ENCODE results near the gene SLC22A23.

Gene SLC22A23

GRCh38 chr6:3419624-3420272 is 37.1 kb downstream of the SLC22A23 start:
- peak; percentile 17 for DNase-seq

DNA sequence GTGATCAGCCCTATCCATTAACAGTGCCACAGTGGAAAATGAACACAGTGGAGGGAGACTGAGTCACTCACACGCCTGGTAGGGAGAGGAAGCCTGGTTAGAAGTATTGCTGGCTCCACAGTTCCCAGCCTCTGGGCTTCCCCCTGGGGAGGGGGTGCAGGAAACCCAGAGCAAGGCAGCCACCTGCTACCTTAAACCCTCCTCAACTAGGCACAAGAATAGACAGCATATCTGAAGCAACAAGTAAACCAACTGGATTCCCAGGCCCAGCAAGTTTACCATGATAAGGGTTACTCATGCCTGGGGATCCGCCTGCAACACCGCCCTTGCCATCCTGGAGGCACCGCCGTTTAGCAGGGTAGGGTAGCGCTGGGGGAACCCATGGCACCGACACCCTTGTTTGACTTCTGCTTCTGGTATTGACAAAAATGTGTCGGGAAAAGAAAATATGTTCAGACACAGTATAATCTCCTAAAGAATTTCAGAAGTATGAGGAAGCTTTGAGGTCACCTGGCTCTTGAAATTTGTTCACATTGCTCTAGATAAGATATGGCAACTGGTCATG is 38.3 kb downstream of the SLC22A23 start:
- no peak for DNase-seq

DNA sequence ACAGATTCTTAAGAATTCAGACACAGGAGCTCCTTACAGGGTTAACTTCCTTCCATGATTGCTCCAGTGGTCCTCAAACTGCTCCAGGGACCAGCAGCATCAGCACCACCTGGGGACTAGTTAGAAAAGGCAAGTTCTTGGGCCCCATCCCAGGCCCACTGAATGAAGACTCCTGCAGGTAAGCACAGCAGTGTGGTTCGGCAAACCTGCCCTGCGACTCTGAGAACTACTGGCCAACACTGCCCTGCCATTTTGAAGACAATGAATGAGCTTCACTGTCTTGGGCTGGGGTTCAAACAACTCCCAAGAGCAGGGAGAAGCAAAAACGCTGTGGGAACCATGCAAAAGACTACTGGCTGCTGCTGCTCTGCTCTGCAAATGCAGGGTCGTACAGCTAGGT is 39.4 kb downstream of the SLC22A23 start:
- DNase-seq = no peak

GRCh38 chr6:3415490-3415889 is 41.4 kb downstream of the SLC22A23 start:
- no peak for DNase-seq

DNA sequence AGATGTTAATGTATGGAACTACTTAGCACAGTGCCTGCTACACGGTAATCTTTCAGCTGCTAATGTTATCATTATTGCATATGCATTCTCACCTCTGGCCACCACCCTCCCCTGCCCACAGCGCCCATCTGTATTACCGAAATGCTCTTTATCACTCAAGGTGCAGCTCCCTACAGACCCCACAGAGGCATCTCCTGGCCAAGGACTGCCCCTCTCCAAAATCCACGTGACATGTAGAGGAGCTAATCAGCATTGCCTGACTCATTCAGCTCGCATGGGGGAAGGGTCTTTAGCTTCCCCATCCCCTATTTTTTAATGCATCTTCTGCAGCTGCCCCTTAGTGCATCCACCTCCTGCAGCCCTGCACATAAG is 41.8 kb downstream of the SLC22A23 start:
- no peak for DNase-seq

- DNase-seq = peak; percentile 37
Observed at GRCh38 chr6:3414327-3415081, 42.3 kb downstream of the SLC22A23 start.

DNA sequence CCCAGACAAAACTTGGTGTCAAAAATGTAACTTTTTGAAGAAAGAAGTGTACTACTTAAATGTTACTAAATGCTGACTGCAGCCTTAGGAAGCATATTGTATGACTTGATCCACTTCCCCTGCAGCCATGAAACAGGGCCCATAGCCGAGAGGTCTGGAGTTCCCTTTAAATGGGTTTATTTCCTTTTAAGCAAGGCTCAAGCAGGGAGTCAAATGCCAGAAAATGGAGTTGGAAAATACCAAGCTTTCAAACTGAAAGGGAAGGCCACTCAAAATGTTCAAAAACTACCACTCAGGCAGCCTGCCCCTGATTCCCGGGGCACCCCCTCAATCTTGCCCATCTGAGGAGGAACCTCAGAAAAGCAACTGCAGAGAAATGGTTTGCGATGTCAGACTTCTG is 43.3 kb downstream of the SLC22A23 start:
- no peak for DNase-seq

GRCh38 chr6:3412779-3413500 is 43.9 kb downstream of the SLC22A23 start:
- no peak for DNase-seq

- no peak for DNase-seq
Observed at GRCh38 chr6:3411967-3412778, 44.7 kb downstream of the SLC22A23 start.

- peak; percentile 63 for DNase-seq
Observed at GRCh38 chr6:3410385-3411360, 46.2 kb downstream of the SLC22A23 start.

- no peak for DNase-seq
Observed at GRCh38 chr6:3409699-3410384, 47.0 kb downstream of the SLC22A23 start.

GRCh38 chr6:3408665-3409064 is 48.2 kb downstream of the SLC22A23 start:
- no peak for DNase-seq

DNA sequence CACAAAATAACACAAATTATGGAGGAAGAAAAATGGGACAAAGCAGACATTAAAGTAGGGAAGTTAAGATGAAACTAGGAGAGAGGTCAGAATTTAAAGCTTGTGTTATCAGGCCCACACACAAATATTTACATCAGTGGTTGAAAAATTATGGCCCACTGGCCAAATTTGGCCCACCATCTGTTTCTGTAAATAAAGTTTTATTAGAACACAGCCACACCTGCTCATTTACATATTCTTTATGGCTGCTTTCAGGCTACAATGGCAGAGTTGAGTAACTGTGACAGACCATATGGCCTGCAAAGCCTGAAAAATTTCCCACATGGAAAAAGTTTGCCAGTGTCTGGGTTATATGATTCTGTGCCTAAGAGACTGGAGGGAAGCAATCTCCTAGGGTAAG is 49.0 kb downstream of the SLC22A23 start:
- no peak for DNase-seq

DNA sequence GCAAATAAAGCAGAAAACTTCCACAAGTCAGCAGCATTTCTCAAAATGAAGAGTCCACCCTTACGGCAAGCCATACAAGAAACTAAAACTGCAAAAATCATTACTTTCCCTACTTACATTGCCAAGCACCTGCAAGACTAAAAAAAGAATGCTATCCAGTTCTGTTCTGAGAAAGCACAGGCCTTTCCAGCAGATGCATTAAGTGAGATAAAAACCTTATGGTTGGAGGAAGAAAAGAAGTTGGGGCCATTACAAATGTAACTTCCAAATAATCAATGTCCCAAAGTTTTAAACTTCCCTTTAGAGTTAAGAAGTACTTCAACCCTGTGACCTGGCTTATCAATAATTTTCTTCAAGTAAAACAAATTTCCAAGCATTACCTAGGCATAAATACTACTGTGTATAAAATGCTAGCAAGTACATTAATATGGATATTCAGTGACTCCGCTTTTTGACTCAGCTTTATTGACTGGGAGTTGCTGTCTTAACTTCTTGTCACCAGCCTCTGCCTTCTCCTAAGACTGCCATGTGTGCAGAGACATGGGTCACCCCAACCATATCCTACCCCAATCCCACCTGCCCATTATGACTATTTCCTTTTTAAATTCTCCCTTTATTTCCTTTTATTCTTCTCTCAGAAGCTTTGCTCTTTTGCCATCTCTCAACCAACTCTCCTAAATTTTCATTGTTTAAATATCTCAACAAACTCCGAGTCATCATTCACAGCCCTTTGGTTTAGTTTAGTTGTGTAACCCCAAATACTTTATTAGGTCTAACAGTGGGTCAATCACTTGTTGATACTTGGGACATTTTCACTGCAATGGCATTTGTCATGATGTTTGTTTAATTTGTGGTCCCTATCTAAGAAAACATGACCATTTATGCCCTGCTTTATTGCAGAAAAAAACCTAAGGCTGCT is 49.7 kb downstream of the SLC22A23 start:
- DNase-seq = no peak

DNA sequence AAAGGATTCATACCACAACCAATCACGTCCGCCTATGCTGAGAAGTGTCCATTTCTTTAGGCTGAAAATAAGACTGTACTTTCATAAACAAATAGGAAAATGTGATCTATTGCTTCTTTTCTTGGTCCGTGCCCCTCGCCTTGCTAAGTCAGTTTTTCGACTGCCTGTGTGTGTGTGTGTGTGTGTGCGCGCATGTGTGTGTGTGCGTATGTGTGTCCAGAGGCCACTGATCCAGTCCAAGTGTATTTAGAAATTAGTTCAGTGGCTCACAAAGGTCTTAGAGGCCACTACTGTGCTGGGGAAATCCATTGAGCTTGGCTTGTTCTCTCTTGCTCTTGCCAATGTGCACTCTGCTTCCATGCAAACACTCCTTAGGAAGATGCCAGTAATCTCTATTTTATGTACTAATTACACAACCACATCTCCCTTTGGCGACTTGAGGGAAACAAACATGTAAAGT is 50.5 kb downstream of the SLC22A23 start:
- no peak for DNase-seq

DNA sequence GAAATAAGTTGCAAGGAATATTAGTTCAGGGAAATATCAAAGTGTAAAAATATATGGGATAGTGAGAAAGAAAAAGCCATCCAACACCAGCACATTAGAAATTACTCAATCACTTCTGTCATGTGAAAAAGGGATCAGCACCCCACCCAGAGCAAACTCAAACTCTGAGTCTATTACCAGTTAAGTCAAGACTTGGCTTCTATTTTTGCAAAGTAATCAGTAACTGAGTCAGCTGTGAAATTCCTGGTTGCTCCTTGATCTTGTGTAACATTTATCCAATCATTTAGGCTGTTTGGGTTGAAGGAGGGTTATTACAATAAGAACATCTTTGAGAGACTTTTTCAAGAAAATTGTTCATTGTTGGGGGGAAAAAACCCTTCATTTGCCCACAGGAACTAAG is 51.2 kb downstream of the SLC22A23 start:
- no peak for DNase-seq

- DNase-seq = no peak
Observed at GRCh38 chr6:3405182-3405518, 51.7 kb downstream of the SLC22A23 start.

- no peak for DNase-seq
Observed at GRCh38 chr6:3403238-3404173, 53.3 kb downstream of the SLC22A23 start.
